ENCODE data around the gene PRDM7.
"Not testable (repeated sequence)": the region's sequence is repeated elsewhere in the genome, so short reads cannot be mapped to it uniquely, and the experiment has no call there.

The PRDM7 gene
- 0 reads per million in 3 donors for total RNA-seq

- Histone ChIP-seq H3K27ac (ENCODE audit: insufficient read depth, low read length, poor library complexity, severe bottlenecking) (peak within 1 kb of the TSS; percentile 3), H3K4me1 (ENCODE audit: control insufficient read depth, insufficient read depth, low read length, poor library complexity, severe bottlenecking) (peaks cover 12% of the 10 kb centered on the region), H3K4me3 (ENCODE audit: insufficient read depth, low read depth, low read length, poor library complexity, severe bottlenecking) (peak within 1 kb of the TSS; percentile 35), H3K9me3 (ENCODE audit: control insufficient read depth, low read length) (no peaks in the 10 kb centered on the region), H3K27me3 (replicated peaks; ENCODE audit: control insufficient read depth, insufficient read depth, low read length, poor library complexity, severe bottlenecking) (no peaks in the 10 kb centered on the region), H3K36me3 (ENCODE audit: control insufficient read depth, insufficient read depth, low read length) (no peaks in the 10 kb centered on the region)
- DNase-seq = peak; percentile 90 to 93 (median 91)
Observed at GRCh38 chr16:90077240-90077756, at the start of gene PRDM7. TSS of gene PRDM7 (minus strand) at chr16:90077331. CDS start at chr16:90075910, 1,421 bp downstream.

GRCh38 chr16:90121846-90122245 lies 44.7 kb upstream of the PRDM7 start:
- H3K36me3 ChIP-seq (ENCODE audit: control insufficient read depth, insufficient read depth, low read length); H3K27ac ChIP-seq (ENCODE audit: insufficient read depth, low read length, poor library complexity, severe bottlenecking); H3K27me3 ChIP-seq (replicated peaks; ENCODE audit: control insufficient read depth, insufficient read depth, low read length, poor library complexity, severe bottlenecking); H3K9me3 ChIP-seq (ENCODE audit: control insufficient read depth, low read length); H3K4me3 ChIP-seq (ENCODE audit: insufficient read depth, low read depth, low read length, poor library complexity, severe bottlenecking); H3K4me1 ChIP-seq (ENCODE audit: control insufficient read depth, insufficient read depth, low read length, poor library complexity, severe bottlenecking); DNase-seq: not testable (repeated sequence)

- H3K36me3 ChIP-seq (ENCODE audit: control insufficient read depth, insufficient read depth, low read length); DNase-seq; H3K4me1 ChIP-seq (ENCODE audit: control insufficient read depth, insufficient read depth, low read length, poor library complexity, severe bottlenecking): not testable (repeated sequence)
Observed at GRCh38 chr16:90107617-90108016, 30.5 kb upstream of the PRDM7 start.

GRCh38 chr16:90107060-90107459 lies 29.9 kb upstream of the PRDM7 start:
- H3K4me3 ChIP-seq (ENCODE audit: insufficient read depth, low read depth, low read length, poor library complexity, severe bottlenecking); H3K27me3 ChIP-seq (replicated peaks; ENCODE audit: control insufficient read depth, insufficient read depth, low read length, poor library complexity, severe bottlenecking); H3K9me3 ChIP-seq (ENCODE audit: control insufficient read depth, low read length); DNase-seq; H3K36me3 ChIP-seq (ENCODE audit: control insufficient read depth, insufficient read depth, low read length); H3K4me1 ChIP-seq (ENCODE audit: control insufficient read depth, insufficient read depth, low read length, poor library complexity, severe bottlenecking); H3K27ac ChIP-seq (ENCODE audit: insufficient read depth, low read length, poor library complexity, severe bottlenecking): not testable (repeated sequence)

More at GRCh38 chr16:90107617-90108016, 30.5 kb upstream of the PRDM7 start:
- not testable (repeated sequence) for H3K27me3 ChIP-seq (replicated peaks; ENCODE audit: control insufficient read depth, insufficient read depth, low read length, poor library complexity, severe bottlenecking); H3K9me3 ChIP-seq (ENCODE audit: control insufficient read depth, low read length); H3K4me3 ChIP-seq (ENCODE audit: insufficient read depth, low read depth, low read length, poor library complexity, severe bottlenecking); H3K27ac ChIP-seq (ENCODE audit: insufficient read depth, low read length, poor library complexity, severe bottlenecking)

- peak; percentile 16 to 49 (median 25) for DNase-seq
- H3K27ac ChIP-seq (ENCODE audit: insufficient read depth, low read length, poor library complexity, severe bottlenecking); H3K9me3 ChIP-seq (ENCODE audit: control insufficient read depth, low read length); H3K27me3 ChIP-seq (replicated peaks; ENCODE audit: control insufficient read depth, insufficient read depth, low read length, poor library complexity, severe bottlenecking); H3K36me3 ChIP-seq (ENCODE audit: control insufficient read depth, insufficient read depth, low read length); H3K4me1 ChIP-seq (ENCODE audit: control insufficient read depth, insufficient read depth, low read length, poor library complexity, severe bottlenecking); H3K4me3 ChIP-seq (ENCODE audit: insufficient read depth, low read depth, low read length, poor library complexity, severe bottlenecking): not testable (repeated sequence)
Observed at GRCh38 chr16:90106271-90106670, 29.1 kb upstream of the PRDM7 start.

GRCh38 chr16:90104725-90105124 lies 27.6 kb upstream of the PRDM7 start:
- not testable (repeated sequence) for H3K27me3 ChIP-seq (replicated peaks; ENCODE audit: control insufficient read depth, insufficient read depth, low read length, poor library complexity, severe bottlenecking); H3K36me3 ChIP-seq (ENCODE audit: control insufficient read depth, insufficient read depth, low read length); H3K4me1 ChIP-seq (ENCODE audit: control insufficient read depth, insufficient read depth, low read length, poor library complexity, severe bottlenecking); DNase-seq; H3K9me3 ChIP-seq (ENCODE audit: control insufficient read depth, low read length); H3K27ac ChIP-seq (ENCODE audit: insufficient read depth, low read length, poor library complexity, severe bottlenecking); H3K4me3 ChIP-seq (ENCODE audit: insufficient read depth, low read depth, low read length, poor library complexity, severe bottlenecking)

- not testable (repeated sequence) for H3K27me3 ChIP-seq (replicated peaks; ENCODE audit: control insufficient read depth, insufficient read depth, low read length, poor library complexity, severe bottlenecking); H3K9me3 ChIP-seq (ENCODE audit: control insufficient read depth, low read length); H3K4me1 ChIP-seq (ENCODE audit: control insufficient read depth, insufficient read depth, low read length, poor library complexity, severe bottlenecking); H3K36me3 ChIP-seq (ENCODE audit: control insufficient read depth, insufficient read depth, low read length); H3K27ac ChIP-seq (ENCODE audit: insufficient read depth, low read length, poor library complexity, severe bottlenecking); H3K4me3 ChIP-seq (ENCODE audit: insufficient read depth, low read depth, low read length, poor library complexity, severe bottlenecking); DNase-seq
Observed at GRCh38 chr16:90102086-90102884, 25.2 kb upstream of the PRDM7 start.

- not testable (repeated sequence) for H3K9me3 ChIP-seq (ENCODE audit: control insufficient read depth, low read length); H3K36me3 ChIP-seq (ENCODE audit: control insufficient read depth, insufficient read depth, low read length); H3K4me3 ChIP-seq (ENCODE audit: insufficient read depth, low read depth, low read length, poor library complexity, severe bottlenecking); H3K27me3 ChIP-seq (replicated peaks; ENCODE audit: control insufficient read depth, insufficient read depth, low read length, poor library complexity, severe bottlenecking); DNase-seq; H3K4me1 ChIP-seq (ENCODE audit: control insufficient read depth, insufficient read depth, low read length, poor library complexity, severe bottlenecking); H3K27ac ChIP-seq (ENCODE audit: insufficient read depth, low read length, poor library complexity, severe bottlenecking)
Observed at GRCh38 chr16:90101332-90101731, 24.2 kb upstream of the PRDM7 start.

- not testable (repeated sequence) for H3K4me3 ChIP-seq (ENCODE audit: insufficient read depth, low read depth, low read length, poor library complexity, severe bottlenecking); DNase-seq; H3K27me3 ChIP-seq (replicated peaks; ENCODE audit: control insufficient read depth, insufficient read depth, low read length, poor library complexity, severe bottlenecking); H3K36me3 ChIP-seq (ENCODE audit: control insufficient read depth, insufficient read depth, low read length); H3K27ac ChIP-seq (ENCODE audit: insufficient read depth, low read length, poor library complexity, severe bottlenecking); H3K4me1 ChIP-seq (ENCODE audit: control insufficient read depth, insufficient read depth, low read length, poor library complexity, severe bottlenecking); H3K9me3 ChIP-seq (ENCODE audit: control insufficient read depth, low read length)
Observed at GRCh38 chr16:90100790-90101189, 23.7 kb upstream of the PRDM7 start.

GRCh38 chr16:90100229-90100628 lies 23.1 kb upstream of the PRDM7 start:
- H3K4me3 ChIP-seq (ENCODE audit: insufficient read depth, low read depth, low read length, poor library complexity, severe bottlenecking); H3K36me3 ChIP-seq (ENCODE audit: control insufficient read depth, insufficient read depth, low read length); H3K9me3 ChIP-seq (ENCODE audit: control insufficient read depth, low read length); H3K27me3 ChIP-seq (replicated peaks; ENCODE audit: control insufficient read depth, insufficient read depth, low read length, poor library complexity, severe bottlenecking); H3K4me1 ChIP-seq (ENCODE audit: control insufficient read depth, insufficient read depth, low read length, poor library complexity, severe bottlenecking); H3K27ac ChIP-seq (ENCODE audit: insufficient read depth, low read length, poor library complexity, severe bottlenecking); DNase-seq: not testable (repeated sequence)
